Measurements from ENCODE around the gene HOXC5.
A peak's percentile ranks its signal among the peaks of the same experiment; 100 is the strongest.
"Not testable (repeated sequence)": the region's sequence is repeated elsewhere in the genome, so short reads cannot be mapped to it uniquely, and the experiment has no call there.

The HOXC5 gene

DNA sequence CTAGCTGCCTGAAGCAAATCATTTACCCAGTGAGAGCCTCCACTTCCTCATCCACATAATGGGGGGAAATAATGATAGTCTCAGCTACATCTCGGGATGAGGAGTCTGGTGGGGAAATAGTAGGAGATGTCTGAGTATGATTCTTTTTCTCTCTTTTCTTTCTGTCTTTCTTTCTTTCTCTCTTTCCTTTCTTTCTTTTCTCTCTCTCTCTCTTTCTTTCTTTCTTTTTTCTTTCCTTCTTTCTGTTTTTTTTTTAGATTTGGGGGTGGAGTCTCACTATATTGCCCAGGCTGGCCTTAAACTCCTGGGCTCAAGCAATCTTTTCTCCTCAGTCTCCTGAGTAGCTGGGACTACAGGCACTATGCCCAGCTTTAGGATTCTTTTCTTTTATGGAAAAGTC is 33.6 kb downstream of the HOXC5 start:
- ATAC-seq: no peak
- no peak overlapping the region for H3K4me3 Mint-ChIP-seq
- no peaks in the 10 kb centered on the region for H3K4me1 Mint-ChIP-seq

DNA sequence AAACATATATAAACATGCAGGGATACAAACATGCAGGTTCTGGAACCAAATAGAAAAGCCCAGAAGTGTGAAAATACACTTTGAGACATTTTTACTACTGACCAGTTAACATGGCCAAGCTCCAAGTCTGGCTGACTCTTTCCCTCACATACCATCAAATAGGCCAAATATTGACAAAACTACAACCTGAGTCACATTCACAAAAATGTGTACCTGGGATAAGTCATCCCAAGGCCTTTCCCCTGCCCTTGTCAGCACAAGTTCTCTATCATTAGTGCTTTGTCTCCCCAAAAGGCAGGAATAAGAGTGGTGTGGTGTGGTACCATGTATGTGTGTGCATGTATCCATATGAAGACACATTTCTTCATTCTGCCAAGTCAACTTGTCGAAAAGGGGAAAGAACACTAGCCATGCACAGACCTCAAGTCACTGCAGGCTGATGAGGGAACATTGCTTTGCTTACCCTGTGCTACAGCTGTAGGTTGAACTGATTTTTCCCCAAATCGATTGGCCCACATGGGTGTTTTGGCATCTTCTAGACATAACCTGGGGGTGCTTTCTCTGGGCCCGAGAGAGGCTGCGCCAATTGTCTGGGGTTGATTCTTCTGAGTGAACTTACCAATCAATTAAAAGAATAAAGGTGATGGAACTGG is 35.7 kb downstream of the HOXC5 start:
- Mint-ChIP-seq H3K9me3 (no peaks in the 10 kb centered on the region), H3K27ac (no peak overlapping the region), H3K36me3 (no peaks in the 10 kb centered on the region), H3K4me3 (no peak overlapping the region), H3K4me1 (no peaks in the 10 kb centered on the region)
- ATAC-seq: no peak
- no peak for DNase-seq (ENCODE audit: low spot score in 2 of 2)

More for the DNA sequence above, 33.6 kb downstream of the HOXC5 start:
- no peak overlapping the region for H3K27ac Mint-ChIP-seq
- no peaks in the 10 kb centered on the region for H3K9me3 Mint-ChIP-seq
- H3K36me3 Mint-ChIP-seq: no peaks in the 10 kb centered on the region
- DNase-seq (ENCODE audit: low spot score in 2 of 2): no peak

DNA sequence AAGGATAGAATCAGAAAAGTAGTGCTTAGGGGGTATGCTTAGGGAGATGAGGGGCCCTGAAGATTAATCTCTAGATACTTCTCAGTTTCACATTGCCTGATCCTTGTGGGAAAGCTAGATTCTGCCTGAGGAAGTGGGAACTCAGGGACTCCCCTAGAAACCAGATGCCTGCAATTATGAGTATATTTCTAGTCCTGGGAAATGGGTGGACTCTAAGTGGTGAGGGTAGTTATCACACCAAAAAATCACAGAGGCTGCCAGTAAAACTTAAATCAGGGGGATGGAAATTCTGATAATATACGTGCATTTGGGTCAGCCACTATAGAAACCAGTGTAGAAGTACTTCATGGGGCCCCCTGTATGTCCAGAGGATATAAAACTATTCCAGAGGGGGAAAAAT is 39.1 kb downstream of the HOXC5 start:
- DNase-seq (ENCODE audit: low spot score in 2 of 2) (no peak), ATAC-seq (no peak)
- no peak overlapping the region for H3K4me3 Mint-ChIP-seq
- no peaks in the 10 kb centered on the region for H3K4me1 Mint-ChIP-seq
- H3K36me3 Mint-ChIP-seq: no peaks in the 10 kb centered on the region
- H3K27ac Mint-ChIP-seq: no peak overlapping the region
- H3K9me3 Mint-ChIP-seq: no peaks in the 10 kb centered on the region

DNA sequence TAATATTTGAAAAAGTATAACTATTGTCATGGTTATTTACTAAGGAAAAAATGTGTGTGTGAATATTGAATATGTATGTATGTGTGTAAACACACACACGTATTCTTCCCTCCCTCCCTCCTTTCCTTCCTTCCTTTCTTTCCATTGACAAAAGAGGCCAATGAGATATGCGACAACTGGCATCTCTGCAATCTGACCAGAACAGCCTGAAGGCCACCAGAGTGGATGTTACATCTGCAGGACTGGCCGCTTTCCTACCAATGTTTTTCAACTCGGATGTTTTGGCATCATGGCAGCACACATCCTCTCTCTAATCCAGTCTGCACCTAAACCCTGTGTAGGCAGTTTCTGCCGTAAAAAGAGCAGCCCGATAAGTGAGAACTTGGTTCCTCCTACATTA is 41.5 kb downstream of the HOXC5 start:
- no peak overlapping the region for H3K27ac Mint-ChIP-seq
- H3K4me1 Mint-ChIP-seq: no peaks in the 10 kb centered on the region
- ATAC-seq: no peak
- no peaks in the 10 kb centered on the region for H3K9me3 Mint-ChIP-seq
- no peak overlapping the region for H3K4me3 Mint-ChIP-seq
- no peaks in the 10 kb centered on the region for H3K36me3 Mint-ChIP-seq
- no peak for DNase-seq (ENCODE audit: low spot score in 2 of 2)

DNA sequence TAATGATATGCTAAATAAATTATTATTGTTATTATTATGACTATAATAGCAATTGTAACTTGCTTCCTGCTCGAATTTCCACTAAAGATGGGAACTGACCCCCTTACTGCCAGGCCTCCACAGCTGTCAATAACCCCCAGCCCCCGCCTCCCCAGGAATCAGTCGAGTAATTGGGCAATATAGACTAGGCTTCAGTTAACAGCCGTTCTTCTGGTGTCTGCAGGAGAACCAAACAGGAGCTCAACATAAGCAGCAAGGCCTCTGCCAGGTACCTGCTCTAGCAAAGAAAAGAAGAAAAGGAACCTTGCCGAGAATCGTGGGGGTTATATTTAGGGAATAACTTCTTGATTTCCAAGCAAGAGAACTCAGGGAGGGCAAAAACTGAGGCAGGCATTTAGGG is 42.6 kb downstream of the HOXC5 start:
- H3K4me3 Mint-ChIP-seq: no peak overlapping the region
- no peaks in the 10 kb centered on the region for H3K9me3 Mint-ChIP-seq
- no peak for ATAC-seq

DNA sequence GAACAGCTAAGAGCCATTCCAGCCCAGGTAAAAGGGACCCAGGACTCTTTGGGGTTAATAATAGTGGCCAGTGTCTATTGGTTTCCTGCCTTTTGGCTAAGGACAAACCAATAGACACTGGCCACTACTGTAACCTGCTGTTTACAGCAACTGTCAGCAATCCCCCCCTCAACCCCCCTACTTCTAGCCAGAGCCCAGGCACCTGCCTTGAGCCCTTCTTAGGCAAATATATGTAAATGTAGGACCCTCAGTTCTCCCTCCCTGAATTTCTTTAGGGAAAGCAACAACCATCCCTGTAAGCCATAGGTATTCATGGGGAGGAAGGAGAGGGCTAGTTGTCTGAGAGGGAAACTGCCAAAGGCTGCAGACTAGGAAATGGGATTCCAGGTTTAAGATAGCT is 43.1 kb downstream of the HOXC5 start:
- ATAC-seq (no peak), DNase-seq (ENCODE audit: low spot score in 2 of 2) (no peak)
- no peaks in the 10 kb centered on the region for H3K36me3 Mint-ChIP-seq
- peaks cover 8% of the 10 kb centered on the region for H3K4me1 Mint-ChIP-seq
- H3K4me3 Mint-ChIP-seq: no peak overlapping the region
- H3K9me3 Mint-ChIP-seq: no peaks in the 10 kb centered on the region
- no peak overlapping the region for H3K27ac Mint-ChIP-seq

More for the DNA sequence above, 42.6 kb downstream of the HOXC5 start:
- Mint-ChIP-seq H3K27ac (no peak overlapping the region), H3K4me1 (peaks cover 2% of the 10 kb centered on the region), H3K36me3 (no peaks in the 10 kb centered on the region)
- DNase-seq (ENCODE audit: low spot score in 2 of 2): no peak

DNA sequence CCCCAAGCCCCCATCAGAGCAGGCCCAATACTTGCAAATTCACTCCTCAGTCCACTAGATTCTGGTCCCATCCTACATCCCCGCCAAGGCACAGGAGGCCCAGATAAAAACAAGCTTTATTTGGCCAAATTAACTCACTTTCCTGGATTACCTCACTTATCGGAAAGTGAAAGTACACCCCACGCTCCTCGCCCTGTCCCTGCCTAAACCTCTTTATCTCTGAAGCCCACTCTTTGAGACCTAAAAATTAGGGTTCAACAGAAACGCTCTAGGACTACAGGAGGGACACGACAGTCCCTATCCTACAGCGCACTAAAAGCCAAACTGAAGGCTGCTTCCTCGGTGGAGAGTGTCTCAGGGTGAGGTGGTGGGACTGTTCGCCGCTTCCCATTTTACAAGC is 45.0 kb downstream of the HOXC5 start:
- not testable (repeated sequence) for H3K4me3 Mint-ChIP-seq; DNase-seq (ENCODE audit: low spot score in 2 of 2); H3K36me3 Mint-ChIP-seq; ATAC-seq; H3K9me3 Mint-ChIP-seq; H3K27ac Mint-ChIP-seq
- H3K4me1 Mint-ChIP-seq: peaks cover 21% of the 10 kb centered on the region

DNA sequence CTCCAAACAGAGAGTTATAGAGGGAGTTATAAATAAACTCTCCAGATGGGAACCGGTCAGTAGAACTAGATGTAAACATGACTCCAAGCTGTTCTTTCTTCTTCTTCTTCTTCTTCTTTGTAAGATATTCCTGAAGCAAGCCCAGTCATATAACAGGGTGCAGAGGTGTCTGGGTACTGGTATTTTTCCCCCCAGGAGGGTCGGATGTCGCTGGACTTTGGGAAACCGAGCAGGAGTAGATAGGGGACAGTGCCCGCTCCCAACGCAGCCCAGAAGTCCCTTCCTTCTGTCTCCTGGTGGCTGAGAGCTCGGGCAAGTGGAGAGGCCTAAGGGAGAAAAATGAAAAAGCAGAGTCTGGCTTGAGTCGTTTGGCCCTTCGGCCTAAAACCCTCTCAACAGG is 46.3 kb downstream of the HOXC5 start:
- not testable (repeated sequence) for H3K27ac Mint-ChIP-seq

DNA sequence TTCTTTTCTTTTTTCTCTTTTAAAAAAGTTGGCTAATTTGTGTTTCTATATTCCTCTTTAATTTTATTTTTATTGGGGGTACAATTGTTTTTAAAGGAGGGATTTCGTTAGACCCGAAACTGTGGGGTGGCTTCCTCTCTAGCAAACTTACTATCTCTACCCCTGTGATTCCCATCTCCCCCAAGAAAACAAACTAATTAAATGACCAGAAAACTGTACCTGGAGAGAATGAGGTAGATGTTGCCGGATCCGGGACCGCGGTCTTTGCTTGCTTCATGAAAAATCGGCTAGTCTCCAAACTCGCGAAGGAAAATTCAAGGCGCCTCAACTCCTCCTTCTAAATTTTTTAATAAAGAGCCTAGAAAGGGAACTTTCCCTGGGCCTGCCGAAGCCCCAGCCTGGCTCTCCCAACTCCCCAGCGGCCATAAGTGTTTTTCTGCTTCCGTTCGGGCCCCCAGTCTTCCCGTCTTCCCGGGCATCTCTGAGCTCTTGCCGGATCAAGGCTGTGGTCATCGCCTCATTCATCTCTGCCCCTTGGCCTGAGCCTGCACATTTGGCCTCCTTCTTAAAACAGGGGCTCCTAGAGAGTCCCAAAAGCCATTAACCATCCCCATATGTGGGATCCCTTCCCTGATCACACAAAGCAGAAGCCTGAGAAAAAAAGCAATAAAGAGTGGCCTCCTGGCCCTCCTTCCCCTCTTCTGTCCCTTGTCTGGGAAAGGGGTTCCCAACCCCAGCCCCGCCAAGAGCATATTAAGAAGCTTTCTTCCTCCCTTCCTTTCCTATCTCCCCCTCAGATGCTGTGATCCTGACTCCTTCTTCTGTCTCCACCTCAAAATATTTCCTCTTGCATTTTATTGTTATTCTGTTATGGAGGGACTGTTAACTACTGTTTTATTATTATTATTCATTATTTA is 47.4 kb downstream of the HOXC5 start:
- not testable (repeated sequence) for H3K36me3 Mint-ChIP-seq; H3K9me3 Mint-ChIP-seq; ATAC-seq; DNase-seq (ENCODE audit: low spot score in 2 of 2)
- H3K4me1 Mint-ChIP-seq: peaks cover 21% of the 10 kb centered on the region
- H3K27ac Mint-ChIP-seq: peak overlapping the region; percentile 93
- peak overlapping the region; percentile 87 for H3K4me3 Mint-ChIP-seq

More for the DNA sequence above, 46.3 kb downstream of the HOXC5 start:
- not testable (repeated sequence) for H3K36me3 Mint-ChIP-seq; DNase-seq (ENCODE audit: low spot score in 2 of 2); H3K4me3 Mint-ChIP-seq; ATAC-seq; H3K9me3 Mint-ChIP-seq
- H3K4me1 Mint-ChIP-seq: peaks cover 21% of the 10 kb centered on the region

DNA sequence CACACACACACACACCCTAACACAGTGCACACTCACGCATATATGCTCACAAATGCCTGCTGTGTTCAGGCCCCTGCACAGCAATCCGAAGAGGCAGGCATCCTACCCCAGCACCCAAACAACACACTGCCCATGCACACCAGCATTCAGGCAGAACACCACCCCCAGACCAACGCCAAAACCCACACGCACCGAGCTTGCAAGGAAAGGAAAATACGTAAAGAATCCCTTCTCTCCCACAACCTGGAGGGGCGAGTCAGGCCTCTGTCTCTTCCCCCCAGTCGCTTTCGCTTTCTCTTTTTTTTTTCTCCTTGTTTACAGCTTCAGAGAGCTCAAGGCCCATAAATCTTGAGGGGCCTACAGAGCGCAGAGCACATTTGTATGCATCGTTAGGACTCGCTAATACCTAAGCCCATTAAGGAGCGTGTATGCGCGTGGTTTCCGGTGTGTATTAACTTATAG is 48.2 kb downstream of the HOXC5 start:
- not testable (repeated sequence) for H3K36me3 Mint-ChIP-seq, H3K9me3 Mint-ChIP-seq, ATAC-seq
- peaks cover 21% of the 10 kb centered on the region for H3K4me1 Mint-ChIP-seq
- H3K4me3 Mint-ChIP-seq: peak overlapping the region; percentile 87
- DNase-seq (ENCODE audit: low spot score in 2 of 2): peak in 1 of 2 donors; percentile 65
- H3K27ac Mint-ChIP-seq: peak overlapping the region; percentile 93

DNA sequence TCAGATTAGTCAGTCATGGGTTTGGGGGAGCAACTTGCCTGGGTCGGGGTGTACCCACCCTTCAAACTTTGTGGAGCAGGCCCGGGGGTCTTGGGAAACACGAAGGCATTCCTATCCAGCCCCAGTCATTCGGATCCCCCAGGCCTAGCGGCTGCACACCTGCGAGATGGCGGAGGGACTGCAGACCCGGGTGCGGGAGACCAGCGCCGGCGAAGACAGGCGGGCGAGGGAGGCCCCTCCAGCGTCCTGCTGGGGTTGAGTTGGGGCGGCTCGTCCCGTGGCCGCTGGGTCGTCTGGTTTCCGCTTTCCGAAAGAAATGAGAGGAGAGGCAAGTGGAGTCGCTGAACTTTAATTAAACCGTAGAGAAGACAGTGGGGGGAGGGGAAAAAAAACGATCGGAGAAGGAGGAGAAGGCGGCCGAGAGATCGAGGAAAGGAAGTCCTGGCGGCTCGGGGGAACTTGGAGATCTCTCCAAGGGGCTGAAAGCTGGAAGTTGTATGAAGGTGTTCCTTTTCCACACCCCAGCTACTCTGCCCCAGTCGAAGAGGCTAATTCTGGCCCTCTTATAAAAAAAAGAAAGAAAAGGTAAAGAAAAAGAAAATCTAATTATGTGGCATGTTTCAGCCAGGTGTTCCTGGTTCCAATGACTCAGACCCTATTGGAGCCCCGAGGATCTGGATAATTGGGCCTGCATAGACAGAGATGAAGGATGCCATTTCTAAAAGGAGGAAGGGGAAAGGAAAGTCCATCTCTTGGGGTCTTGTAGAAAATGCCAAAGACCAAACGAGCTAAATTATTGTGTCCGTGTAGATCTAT is 48.9 kb downstream of the HOXC5 start:
- Mint-ChIP-seq H3K4me3 (peak overlapping the region; percentile 87), H3K27ac (peak overlapping the region; percentile 93), H3K4me1 (peaks cover 21% of the 10 kb centered on the region)
- ATAC-seq, H3K36me3 Mint-ChIP-seq, H3K9me3 Mint-ChIP-seq: not testable (repeated sequence)
- DNase-seq (ENCODE audit: low spot score in 2 of 2): peak; percentile 30 to 74

DNA sequence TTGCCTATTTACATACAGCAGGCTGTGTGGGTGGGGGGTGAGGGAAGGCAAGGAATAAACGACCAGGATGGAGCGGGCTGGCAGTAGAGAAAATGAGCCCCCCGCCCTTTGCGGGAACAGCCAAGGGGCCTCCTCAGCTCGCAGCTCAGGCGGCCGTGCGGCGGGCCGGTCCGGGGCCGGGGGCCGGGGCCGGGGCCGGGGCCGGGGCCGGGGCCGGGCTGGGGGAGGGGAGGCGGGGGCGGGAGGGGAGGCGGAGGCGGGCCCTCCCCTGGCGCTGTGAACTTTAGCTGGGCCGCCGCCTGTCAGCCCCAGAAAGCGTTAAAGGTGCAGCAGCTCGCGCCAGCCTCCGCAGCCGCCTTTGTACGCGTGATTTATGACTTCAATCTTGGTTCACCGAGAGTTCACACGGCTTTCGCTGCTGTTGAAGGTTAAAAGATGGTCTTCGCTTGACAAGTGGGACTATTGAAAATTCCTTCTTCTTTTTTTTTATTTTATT is 49.6 kb downstream of the HOXC5 start:
- ATAC-seq: no peak
- H3K36me3 Mint-ChIP-seq: peaks cover 7% of the 10 kb centered on the region
- peak overlapping the region; percentile 93 for H3K27ac Mint-ChIP-seq
- H3K4me3 Mint-ChIP-seq: peak overlapping the region; percentile 87
- H3K9me3 Mint-ChIP-seq: no peaks in the 10 kb centered on the region
- peak; percentile 7 to 58 for DNase-seq (ENCODE audit: low spot score in 2 of 2)
- peaks cover 21% of the 10 kb centered on the region for H3K4me1 Mint-ChIP-seq

Measured in stimulated activated effector memory CD8-positive, alpha-beta T cell treated with anti-CD3 and anti-CD28 coated beads, Interleukin-12 subunit alpha, Interleukin-12 subunit beta, amount 100 ng/mL, for 72 hours (primary cell).